Tibial nerve (tissue), 4 donors: ENCODE results near the gene FOXO4. TPM values are rescaled to one million over a fixed set of nuclear protein-coding genes. Genes with fewer than 3 reads are reported as not detected.

ENCODE experiments used
- DNase-seq, 2 donors: peaks; one replicate each; pipeline ENCODE4 v3.0.0-alpha.2; 2019; ENCODE audit warnings: low spot score in 2 of 2
- H3K27ac ChIP-seq, 4 donors: fragments of 200-600 bp; sonication (generic) in 3 of 4; one replicate each; pipeline ENCODE4 v1.5.1; 2017 to 2019; ENCODE audit warnings: mild to moderate bottlenecking in 1 of 4
- H3K27me3 ChIP-seq, 2 donors: fragments of 200-600 bp; sonication (generic) in 1 of 2; one replicate each; pipeline versions ENCODE4 v1.5.1 to v1.6.0; 2017 to 2019
- H3K36me3 ChIP-seq, 3 donors: fragments of 200-600 bp; sonication (generic); one replicate each; pipeline ENCODE4 v1.5.1; 2018 to 2019
- H3K4me1 ChIP-seq, 4 donors: fragments of 200-600 bp; sonication (generic) in 3 of 4; one replicate each; pipeline ENCODE4 v1.5.1; 2017 to 2019
- H3K4me3 ChIP-seq, 4 donors: fragments of 200-600 bp; sonication (generic) in 3 of 4; one replicate each; pipeline ENCODE4 v1.5.1; 2017 to 2019; ENCODE audit warnings: mild to moderate bottlenecking in 1 of 4, moderate library complexity in 1 of 4
- H3K9me3 ChIP-seq, 4 donors: fragments of 200-600 bp; sonication (generic) in 3 of 4; one replicate each; pipeline ENCODE4 v1.5.1; 2017 to 2019
- EP300 ChIP-seq, 2 donors: sonication (generic); formaldehyde crosslinking; IDR thresholded peaks; one replicate each; pipeline ENCODE4 v1.6.1; 2017; ENCODE audit warnings: antibody characterized with exemption in 2 of 2, mild to moderate bottlenecking in 1 of 2
- POLR2A ChIP-seq, 2 donors: fragments of 450-650 bp; IDR thresholded peaks; one replicate each; pipeline ENCODE4 v1.6.1; 2017; ENCODE audit warnings: antibody characterized with exemption in 2 of 2, mild to moderate bottlenecking in 2 of 2, moderate library complexity in 2 of 2
- WGBS, 2 donors: methylation state at CpG; one replicate each; pipeline ENCODE4 v1.1.5; 2018; 5-methylcytosine and 5-hydroxymethylcytosine counted together
- total RNA-seq, 4 donors: library from RNA; depleted of rRNA; stranded (reverse); fragments of >200 nt; gene quantifications; one replicate each; pipeline ENCODE4 v1.1.0, GENCODE V29; 2016
- TF ChIP-seq, protein P1 (sequence below), 5 experiments: fragments of 200-600 bp in 3 of 5; fragments of 450-650 bp in 2 of 5; sonication (generic) in 3 of 5; IDR thresholded peaks; one replicate each; pipeline ENCODE4 v1.5.1; 2016 to 2019; ENCODE audit warnings: antibody characterized with exemption in 5 of 5, mild to moderate bottlenecking in 3 of 5, moderate library complexity in 2 of 5

Gene FOXO4
- total RNA-seq, 4 donors from 2014 or later = 18.9 to 35.4 (median 30.5) TPM

DNA sequence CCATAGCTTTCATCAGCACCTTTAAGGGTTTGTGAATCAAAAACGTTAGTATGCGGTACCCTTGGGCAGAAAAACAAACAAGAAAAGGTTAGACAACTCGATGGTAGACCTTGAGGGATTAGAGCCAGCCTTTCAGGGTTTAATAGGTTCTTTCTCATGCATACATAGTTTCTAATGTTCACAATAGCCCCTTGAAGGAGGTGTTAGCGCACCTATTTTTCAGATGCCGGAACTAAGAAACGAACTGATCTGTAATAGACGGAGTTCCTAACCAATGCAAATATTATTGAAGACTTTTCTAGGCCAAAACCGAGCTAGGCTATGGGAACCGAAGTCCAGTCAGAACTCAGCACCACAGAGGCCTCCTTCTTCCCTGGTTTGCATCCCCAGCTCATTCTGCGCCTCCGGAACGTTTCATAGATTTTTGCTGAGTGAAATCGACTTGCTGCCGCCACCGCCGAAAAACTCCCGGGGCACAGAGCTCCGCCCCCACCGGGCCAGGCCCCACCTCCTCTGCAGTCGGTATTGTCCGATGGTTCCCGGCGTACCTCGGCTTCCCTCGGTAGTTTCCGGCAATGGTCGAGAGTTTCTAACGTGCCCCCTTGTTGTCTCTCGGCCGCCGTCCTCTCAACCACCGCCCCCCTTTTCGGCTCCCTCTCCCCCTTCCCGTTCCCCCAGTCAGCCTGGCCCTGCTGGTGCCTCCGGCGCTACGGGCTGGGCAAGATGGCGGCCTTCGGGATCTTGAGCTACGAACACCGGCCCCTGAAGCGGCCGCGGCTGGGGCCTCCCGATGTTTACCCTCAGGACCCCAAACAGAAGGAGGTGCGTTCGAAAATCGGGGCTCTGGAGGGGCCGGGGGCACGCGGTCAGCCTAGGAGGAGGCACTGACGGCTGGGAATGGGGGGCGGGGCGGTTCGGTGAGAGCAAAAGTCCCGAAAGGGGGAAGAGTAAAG, 22.7 kb downstream of the FOXO4 start, which contains the start of gene MED12:
TSS of gene MED12 (plus strand) at position 565 of the 953 bp plus-strand sequence. CDS start at position 724, 159 bp downstream.
- H3K27me3 ChIP-seq = no peaks in the 10 kb centered on the region
- H3K9me3 ChIP-seq = no peaks in the 10 kb centered on the region
- DNase-seq = peak; percentile 48 to 79
- peak within 1 kb of the TSS; percentile 55 to 93 (median 90) for H3K27ac ChIP-seq
- 4 to 40% methylated on average over 16 to 56 of the region's 56 CpGs for WGBS, 2 donors
- TF ChIP-seq, protein P1, sequence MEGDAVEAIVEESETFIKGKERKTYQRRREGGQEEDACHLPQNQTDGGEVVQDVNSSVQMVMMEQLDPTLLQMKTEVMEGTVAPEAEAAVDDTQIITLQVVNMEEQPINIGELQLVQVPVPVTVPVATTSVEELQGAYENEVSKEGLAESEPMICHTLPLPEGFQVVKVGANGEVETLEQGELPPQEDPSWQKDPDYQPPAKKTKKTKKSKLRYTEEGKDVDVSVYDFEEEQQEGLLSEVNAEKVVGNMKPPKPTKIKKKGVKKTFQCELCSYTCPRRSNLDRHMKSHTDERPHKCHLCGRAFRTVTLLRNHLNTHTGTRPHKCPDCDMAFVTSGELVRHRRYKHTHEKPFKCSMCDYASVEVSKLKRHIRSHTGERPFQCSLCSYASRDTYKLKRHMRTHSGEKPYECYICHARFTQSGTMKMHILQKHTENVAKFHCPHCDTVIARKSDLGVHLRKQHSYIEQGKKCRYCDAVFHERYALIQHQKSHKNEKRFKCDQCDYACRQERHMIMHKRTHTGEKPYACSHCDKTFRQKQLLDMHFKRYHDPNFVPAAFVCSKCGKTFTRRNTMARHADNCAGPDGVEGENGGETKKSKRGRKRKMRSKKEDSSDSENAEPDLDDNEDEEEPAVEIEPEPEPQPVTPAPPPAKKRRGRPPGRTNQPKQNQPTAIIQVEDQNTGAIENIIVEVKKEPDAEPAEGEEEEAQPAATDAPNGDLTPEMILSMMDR (IDR thresholded peaks at IDR 0.05) = no peak
- TF ChIP-seq POLR2A (IDR thresholded peaks at IDR 0.05) (peak in 1 of 2 donors; percentile 44), EP300 (IDR thresholded peaks at IDR 0.05) (peak in 1 of 2 donors; percentile 53)
- H3K4me3 ChIP-seq = peak within 1 kb of the TSS; percentile 39 to 65 (median 58)
- H3K4me1 ChIP-seq = peaks cover 0 to 14% (median 0%) of the 10 kb centered on the region in 4 donors
- H3K36me3 ChIP-seq = peaks cover 0 to 26% (median 0%) of the 10 kb centered on the region in 3 donors

DNA sequence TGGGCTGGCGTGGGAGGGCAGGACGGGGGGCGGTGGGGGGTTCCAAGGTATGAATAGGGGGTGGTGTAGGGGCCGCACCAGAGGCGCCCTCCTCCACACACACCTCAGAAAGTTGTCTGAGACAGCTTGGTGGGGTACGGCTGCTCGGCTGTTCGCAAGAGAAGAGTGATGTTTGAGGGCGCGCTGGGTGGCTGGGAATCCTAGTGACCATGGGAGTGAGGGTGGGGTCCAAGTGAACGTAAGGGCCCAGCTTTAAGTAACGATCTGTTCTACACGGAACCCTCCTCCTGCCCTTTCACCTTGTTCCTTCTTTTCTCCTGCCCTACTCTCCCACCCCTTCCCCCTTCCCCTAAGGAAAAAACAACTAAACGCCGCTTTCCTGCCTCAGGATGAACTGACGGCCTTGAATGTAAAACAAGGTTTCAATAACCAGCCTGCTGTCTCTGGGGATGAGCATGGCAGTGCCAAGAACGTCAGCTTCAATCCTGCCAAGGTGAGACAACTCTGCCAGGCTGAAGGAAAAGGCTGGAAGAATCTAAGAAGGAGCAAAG, 23.4 kb downstream of the FOXO4 start:
- 1 to 38% methylated on average over 12 to 17 of the region's 17 CpGs for WGBS, 2 donors
- Histone ChIP-seq H3K4me1 (peaks cover 0 to 14% (median 0%) of the 10 kb centered on the region in 4 donors), H3K27ac (peak overlapping the region; percentile 55 to 93 (median 90)), H3K27me3 (no peaks in the 10 kb centered on the region), H3K9me3 (no peaks in the 10 kb centered on the region), H3K4me3 (peak overlapping the region; percentile 39 to 65 (median 58)), H3K36me3 (peaks cover 0 to 34% (median 0%) of the 10 kb centered on the region in 3 donors)
- no peak for DNase-seq
- TF ChIP-seq, protein P1 (IDR thresholded peaks at IDR 0.05) = no peak
- TF ChIP-seq POLR2A (IDR thresholded peaks at IDR 0.05) (no peak), EP300 (IDR thresholded peaks at IDR 0.05) (no peak)

DNA sequence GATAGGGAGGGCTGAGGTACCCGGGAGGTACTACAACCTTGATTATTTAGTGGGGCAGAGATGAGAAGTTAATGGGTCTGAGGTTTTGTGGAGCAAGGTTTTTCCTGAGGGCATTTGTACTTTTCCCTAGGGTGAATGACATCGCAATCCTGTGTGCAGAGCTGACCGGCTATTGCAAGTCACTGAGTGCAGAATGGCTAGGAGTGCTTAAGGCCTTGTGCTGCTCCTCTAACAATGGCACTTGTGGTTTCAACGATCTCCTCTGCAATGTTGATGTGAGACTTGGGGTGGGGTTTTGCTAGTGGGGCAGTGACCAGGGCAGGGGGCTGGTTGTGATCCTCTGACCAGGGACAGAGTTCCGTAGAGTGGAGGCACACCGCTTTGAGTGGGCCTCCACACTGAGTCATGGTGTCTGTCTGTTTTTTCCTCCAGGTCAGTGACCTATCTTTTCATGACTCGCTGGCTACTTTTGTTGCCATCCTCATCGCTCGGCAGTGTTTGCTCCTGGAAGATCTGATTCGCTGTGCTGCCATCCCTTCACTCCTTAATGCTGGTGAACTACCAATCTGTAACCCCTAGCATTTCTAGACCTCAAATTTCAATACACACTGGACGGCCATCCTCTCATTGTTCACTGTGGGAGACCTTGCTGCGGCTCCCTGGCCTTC, 32.6 kb downstream of the FOXO4 start:
- peak overlapping the region in 1 of 4 donors; percentile 7 for H3K27ac ChIP-seq
- H3K4me3 ChIP-seq = no peak overlapping the region
- TF ChIP-seq EP300 (IDR thresholded peaks at IDR 0.05) = no peak
- no peak for TF ChIP-seq POLR2A (IDR thresholded peaks at IDR 0.05)
- TF ChIP-seq, protein P1 (IDR thresholded peaks at IDR 0.05) = no peak
- peaks cover 0 to 10% (median 0%) of the 10 kb centered on the region in 4 donors for H3K4me1 ChIP-seq
- H3K9me3 ChIP-seq = no peaks in the 10 kb centered on the region
- 53 to 73% methylated on average over 9 to 12 of the region's 12 CpGs for WGBS, 2 donors
- H3K27me3 ChIP-seq = no peaks in the 10 kb centered on the region
- DNase-seq = no peak
- peaks cover 0 to 95% (median 0%) of the 10 kb centered on the region in 3 donors for H3K36me3 ChIP-seq

DNA sequence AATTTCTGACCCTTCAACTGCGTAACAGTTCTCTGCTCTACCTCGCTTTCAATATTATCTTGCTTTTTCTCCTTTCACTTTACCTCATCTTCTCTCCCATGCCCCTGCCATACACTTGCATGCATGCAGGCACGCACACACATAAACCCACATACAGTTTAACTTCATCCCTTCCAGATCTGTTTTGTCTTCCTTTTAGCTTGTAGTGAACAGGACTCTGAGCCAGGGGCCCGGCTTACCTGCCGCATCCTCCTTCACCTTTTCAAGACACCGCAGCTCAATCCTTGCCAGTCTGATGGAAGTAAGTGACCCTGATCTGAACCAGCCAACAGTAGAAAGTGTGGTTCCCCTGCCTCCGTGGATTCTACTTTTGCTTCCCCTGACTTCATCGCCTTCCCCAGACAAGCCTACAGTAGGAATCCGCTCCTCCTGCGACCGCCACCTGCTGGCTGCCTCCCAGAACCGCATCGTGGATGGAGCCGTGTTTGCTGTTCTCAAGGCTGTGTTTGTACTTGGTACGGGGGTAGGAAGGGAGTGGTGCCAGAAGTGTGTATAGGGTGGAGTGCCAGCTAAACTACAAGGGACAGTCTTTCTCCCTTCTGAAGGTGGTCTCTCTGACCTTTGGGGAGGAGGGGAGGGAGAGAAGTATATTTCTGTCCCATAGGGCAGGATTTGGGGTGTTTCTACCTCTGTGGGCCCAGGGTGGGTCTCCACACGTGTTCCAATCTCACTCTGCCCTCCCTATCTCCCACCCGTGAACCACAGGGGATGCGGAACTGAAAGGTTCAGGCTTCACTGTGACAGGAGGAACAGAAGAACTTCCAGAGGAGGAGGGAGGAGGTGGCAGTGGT, 33.5 kb downstream of the FOXO4 start:
- Histone ChIP-seq H3K9me3 (no peaks in the 10 kb centered on the region), H3K4me3 (no peak overlapping the region), H3K27me3 (no peaks in the 10 kb centered on the region), H3K27ac (peak overlapping the region in 1 of 4 donors; percentile 47), H3K36me3 (peaks cover 0 to 93% (median 0%) of the 10 kb centered on the region in 3 donors), H3K4me1 (peaks cover 0 to 10% (median 0%) of the 10 kb centered on the region in 4 donors)
- peak; percentile 38 to 68 for DNase-seq
- TF ChIP-seq EP300 (IDR thresholded peaks at IDR 0.05) = no peak
- TF ChIP-seq, protein P1 (IDR thresholded peaks at IDR 0.05) = peak; percentile 59 to 74 (median 69)
- 20 to 39% methylated on average over 16 to 18 of the region's 18 CpGs for WGBS, 2 donors
